NCI-H69 (cell line): ENCODE results near the gene PRDM7.

ENCODE experiments used
- DNase-seq: peaks from one replicate; lab custom pipeline; 2025; lab: John Stamatoyannopoulos, UW

PRDM7 gene

DNA sequence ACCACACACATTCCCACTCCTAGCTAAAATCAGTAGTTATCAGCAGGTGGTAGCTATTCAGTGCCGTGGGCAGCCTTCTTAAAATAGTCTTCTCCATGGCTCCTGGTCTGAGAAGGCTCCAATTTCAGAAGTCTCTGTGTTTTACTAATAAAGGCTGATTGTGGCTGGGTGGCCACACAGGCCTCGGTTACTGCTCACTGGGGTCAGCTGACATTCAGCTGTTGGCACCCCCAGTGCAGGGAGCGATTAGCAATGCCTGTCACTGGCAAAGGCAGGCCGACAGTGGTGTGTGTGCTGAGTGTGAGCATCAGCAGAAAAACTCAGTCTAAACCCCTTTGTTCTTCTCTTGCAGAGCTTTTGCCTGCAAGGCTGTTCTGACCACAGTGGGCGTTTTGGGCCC, 41.2 kb downstream of the PRDM7 start:
- DNase-seq: no peak

DNA sequence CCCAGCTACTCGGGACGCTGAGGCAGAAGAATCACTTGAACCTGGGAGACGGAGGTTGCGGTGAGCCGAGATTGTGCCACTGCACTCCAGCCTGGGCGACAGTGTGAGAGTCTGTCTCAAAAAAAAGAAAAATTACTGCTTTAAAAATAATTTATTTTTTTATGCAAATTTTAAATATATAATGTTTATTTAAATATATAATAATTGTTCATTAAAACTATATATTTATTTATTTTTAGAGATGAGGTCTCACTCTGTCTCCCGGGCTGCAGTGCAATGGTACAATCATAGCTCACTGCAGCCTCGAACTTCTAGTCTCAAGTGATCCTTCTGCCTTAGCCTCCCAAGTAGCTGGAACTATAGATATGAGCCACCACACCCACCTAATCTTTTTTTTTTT, 42.6 kb downstream of the PRDM7 start:
- no peak for DNase-seq

DNA sequence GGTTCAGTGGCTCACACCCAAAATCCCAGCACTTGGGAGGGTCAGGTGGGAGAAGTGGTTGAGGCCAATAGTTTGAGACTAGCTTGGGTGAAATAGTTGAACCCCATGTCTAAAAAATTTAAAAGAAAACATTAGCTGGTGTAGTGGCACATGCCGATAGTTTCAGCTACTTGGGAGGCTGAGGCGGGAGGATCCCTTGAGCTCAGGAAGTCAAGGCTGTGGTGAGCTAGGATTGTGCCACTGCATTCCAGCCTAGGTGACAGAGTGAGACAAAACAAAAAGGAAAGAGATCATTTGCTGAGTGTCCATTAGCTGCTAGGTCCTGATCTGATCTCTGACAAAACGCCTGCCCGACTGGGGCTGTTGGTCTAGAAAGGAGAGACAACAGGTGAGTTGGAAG, 43.7 kb downstream of the PRDM7 start:
- no peak for DNase-seq

DNA sequence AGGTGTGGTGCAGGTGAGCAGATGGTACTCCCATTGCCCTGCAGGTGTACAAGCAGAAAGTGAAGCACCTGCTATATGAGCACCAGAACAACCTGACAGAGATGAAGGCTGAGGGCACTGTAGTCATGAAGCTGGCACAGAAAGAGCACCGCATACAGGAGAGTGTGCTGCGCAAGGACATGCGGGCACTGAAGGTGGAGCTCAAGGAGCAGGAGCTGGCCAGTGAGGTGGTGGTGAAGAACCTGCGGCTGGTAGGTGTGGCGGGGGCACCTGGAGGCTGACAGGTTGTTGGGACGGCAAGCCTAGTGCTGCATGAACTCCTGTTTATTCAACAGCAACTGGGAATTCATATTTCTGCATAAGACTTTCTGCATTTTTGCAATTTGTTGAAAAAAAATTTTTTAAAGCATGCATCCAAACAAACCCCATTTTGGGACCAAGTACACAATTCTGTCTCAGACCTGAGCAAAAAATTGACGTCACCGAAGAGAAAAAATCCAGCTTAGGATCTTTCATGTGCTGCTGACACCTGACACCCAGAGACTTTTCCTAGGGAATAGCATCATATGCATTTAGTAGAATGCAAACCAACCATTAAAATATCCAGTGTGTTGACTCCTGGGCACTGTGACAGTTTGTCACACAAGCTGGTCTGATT, 44.3 kb downstream of the PRDM7 start:
- no peak for DNase-seq

DNA sequence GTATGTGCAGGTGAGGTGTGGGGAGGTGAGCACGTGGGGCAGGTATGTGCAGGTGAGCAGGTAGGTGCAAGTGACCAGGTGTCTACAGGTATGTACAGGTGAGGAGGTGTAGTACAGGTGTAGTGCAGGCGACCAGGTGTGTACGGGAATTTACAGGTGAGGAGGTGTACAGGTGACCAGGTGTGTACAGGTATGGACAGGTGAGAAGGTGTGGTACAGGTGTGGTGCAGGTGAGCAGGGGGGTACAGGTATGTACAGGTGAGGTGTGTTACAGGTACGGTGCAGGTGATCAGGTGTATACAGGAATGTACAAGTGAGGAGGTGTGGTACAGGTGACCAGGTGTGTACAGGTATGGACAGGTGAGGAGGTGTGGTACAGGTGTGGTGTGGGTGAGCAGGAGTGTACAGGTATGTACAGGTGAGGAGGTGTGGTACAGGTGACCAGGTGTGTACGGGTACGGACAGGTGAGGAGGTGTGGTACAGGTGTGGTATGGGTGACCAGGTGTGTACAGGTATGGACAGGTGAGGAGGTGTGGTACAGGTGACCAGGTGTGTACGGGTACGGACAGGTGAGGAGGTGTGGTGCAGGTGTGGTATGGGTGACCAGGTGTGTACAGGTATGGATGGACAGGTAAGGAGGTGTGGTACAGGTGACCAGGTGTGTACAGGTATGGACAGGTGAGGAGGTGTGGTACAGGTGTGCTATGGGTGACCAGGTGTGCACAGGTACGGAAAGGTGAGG, 45.0 kb downstream of the PRDM7 start:
- DNase-seq: no peak

DNA sequence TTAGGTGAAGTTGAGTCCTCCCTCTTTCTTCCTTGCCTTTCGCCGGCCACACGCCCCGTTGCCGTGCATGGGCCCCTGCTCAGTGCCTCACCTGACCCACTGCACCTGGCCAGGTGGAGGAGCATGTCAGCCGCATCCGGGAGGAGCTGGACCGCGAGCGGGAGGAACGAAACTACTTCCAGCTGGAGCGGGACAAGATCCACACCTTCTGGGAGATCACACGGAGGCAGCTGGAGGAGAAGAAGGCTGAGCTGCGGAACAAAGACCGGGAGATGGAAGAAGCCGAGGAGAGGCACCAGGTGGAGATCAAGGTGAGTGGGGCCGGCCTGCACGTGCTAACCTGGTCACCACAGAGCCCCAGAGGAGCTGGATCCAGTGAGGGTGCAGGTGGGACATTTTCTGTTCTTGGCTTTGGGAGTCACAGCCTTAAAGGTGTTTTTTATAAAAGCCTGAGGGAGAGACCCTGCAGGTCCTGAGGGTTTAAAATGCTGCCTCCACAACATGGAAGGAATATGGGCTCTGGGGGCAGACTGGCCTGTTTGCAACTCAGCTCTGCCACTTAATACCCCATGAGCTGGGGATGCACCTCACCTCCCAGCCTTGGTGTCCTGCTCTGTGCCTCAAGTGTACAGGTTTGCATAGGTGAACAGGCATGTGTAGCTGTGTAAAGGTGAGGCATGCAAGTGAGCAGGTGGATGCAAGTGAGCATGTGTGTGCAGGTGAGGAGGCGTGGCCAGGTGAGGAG, 45.8 kb downstream of the PRDM7 start:
- no peak for DNase-seq

DNA sequence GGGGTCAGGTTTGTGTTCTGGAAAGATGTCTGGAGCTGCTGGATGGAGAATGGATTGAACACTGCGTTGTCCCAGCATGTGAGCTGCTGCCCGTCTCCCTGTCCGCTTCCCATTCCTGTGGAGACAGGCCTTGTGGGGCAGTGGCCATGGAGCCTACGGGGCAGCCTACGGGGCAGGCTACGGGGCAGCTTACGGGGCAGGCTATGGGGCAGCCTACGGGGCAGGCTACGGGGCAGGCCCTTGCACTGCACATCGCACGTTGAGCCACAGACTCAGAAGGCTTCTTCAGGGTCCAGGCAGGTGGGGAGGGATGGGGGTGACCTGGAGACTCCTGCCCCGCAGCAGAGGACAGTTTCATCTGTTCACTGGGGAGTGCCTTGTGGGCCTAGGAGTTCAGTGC, 48.1 kb downstream of the PRDM7 start:
- no peak for DNase-seq

DNA sequence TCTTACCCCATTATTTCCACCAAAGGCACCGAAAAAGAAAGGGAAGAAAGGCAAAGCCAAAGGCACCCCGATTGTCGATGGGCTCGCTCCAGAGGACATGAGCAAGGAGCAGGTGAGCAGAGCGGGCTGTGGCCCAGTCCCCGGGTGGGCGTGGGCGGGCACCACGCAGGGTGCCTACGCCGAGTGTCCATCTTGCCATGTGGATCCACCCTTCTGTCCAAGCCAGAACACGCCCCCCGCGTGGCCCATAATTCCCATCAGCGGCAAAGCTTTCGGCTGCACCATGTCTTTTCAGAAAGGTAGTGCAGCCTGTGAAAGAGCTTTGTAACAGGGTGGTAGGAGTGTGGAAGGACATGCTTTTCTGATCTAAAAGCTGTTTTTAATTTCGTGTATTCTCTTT, 49.5 kb downstream of the PRDM7 start:
- no peak for DNase-seq

DNA sequence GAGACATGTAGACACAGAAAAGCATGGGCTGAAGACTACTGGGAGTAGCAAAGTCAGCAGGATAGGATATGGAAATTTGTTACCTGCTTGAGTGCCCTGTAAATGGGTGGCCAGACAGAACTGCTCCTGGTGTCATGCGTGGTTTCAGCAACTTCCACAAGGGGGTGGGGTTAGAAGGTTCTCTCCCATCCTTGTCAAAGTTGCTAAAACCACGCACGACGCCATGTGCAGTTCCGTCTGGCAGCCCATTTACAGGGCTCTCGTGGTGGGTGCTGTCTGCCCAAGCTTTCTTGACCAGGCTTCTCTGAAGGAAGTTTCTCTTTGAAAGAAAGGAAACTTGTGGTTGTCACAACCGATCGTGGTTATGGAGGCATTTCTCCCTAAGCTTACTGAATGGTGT, 51.0 kb downstream of the PRDM7 start:
- no peak for DNase-seq

DNA sequence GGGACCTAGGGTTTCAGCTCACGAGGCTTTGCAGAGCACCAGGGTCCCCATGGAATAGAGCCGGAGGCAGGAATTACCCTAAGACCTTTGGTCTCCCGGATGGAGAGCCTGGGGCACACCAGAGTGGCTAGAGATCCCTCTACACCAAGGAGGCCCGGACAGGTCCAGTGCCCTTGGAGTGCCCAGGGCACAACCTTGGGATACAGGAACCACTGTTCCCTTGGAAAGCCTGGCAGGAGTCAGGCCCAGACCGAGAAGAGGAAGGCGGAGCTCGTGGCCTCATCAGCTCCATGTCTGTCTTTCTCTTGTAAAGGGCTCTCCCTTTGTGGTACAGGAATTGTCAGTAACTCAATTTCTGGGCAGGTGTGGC, 54.1 kb downstream of the PRDM7 start:
- DNase-seq: no peak

DNA sequence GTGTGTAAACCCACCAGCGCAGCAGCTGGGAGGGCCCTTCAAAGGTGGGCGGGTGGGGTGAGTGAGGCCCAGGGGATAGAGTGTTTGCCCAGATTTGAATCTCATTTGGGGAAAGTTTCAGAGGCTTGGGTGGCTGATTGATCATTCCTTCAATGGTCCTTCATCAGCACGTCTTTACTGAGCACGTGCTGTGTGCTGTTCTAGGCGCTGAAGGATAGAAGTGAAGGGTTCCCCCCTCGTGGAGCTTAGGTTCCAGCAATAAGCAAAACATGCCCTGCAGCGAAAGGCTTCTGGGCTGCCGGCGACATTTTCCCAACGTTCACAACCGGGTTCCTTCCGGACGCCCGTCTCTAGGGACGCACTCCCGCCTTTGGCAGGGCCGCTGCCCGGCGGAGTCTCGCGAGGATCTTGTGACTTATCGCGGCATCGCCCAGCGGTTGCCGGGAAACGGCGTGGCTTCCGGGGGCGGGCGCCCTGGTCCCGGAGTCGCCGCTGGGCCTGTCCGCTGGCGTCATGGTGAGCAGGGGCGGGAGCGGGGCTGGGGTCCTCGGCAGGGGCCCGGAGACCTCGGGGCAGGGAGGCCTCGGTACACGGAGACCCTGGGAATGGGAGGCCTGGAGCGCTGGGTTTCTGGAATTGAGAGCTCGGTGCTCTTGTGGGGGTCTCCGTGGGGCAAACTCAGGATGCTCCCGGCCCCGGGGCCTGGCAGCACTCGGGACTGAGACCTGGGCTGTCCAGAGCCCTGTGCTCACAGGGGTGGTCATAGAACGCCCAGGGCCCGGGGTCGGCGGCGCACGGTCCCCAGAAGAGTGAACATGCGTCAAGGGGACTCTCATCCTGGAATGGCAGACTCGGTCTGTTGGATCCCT, 54.7 kb downstream of the PRDM7 start:
- peak; percentile 93 for DNase-seq

DNA sequence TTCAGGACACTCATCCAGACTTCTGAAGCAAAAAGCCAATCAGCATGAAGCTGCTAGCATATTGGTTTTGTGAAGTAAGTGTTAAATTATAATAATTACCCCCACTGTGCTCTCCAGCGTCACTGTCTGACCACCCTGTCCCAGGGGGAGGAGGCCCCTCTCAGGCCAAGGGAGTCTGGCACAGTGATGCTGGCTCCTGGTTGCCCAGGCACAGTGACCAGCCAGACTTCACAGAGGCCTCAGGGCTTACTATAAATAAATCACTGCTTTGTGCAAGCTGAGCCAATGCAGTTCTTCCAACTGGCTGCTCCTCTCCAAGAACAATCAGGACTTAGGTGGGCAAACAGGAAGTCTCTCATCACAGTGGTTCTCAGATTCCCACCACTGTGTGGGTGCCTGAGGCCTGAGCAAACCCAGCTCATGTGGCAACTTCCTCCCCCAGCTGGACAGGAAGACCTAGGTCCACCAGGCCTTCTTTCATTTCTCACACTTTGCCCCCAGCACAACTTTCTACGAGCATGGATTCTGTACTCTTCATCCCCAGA, 56.2 kb downstream of the PRDM7 start:
- peak; percentile 89 for DNase-seq

DNA sequence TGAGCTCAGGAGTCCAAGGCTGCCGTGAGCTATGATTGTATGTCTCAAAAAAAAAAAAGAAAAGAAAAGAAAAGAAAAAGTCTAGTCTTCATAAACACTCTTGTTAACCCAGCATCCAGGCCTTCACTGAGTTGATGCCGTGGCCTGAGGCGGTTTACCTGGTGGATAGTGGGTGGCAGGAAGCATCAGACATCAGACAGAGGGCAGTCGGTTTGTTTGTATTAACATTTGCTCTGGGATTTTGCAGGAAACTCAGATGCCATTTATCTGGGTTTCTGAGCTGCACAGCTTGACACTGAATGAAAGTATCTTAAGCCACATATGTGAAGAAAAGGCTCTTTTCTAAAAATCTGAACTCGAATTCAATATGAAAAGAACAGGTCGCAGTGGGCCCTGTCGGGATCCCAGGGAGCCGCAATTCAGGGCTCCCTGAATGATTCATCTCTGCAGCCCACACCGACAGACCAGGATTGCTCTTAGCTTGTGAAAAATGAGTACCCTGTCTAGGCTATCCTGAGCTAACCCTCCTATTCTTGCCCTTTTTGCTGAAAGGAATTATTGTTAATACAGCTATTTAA, 56.8 kb downstream of the PRDM7 start:
- peak; percentile 79 for DNase-seq

DNA sequence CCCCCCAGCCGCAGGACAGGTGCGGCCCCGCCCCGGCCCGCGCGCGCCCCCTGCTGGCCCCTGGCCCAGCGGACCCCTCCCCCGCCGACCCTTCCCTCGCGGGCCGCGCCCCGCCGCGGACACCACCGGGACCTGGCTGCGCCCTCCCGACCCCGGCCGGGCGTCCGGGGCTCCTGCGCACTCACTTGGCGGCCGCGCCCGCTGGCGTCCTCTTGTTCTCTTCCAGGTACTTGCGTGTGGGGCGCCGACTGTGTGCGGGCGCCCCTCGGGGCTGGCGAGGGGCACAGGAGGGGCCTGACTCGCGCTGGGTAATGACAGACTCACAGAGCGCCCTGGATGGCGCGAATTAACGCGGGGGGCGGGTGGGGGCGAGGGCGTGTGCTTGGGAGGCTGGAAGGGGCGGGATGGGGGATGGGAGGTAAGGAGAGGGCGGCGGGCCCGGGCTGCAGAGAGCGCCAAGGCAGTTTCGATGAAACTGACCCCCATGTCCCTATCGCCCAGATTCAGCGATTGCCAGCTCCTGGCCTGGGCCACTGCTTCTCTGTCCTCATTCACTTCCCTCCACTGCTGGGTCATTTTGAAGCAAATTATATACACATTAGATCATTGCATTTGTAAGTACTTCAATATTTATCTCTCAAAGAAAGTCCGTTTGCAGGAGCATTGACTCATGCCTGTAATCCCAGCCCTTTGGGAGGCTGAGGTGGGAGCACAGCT, 57.4 kb downstream of the PRDM7 start:
- peak; percentile 87 for DNase-seq

DNA sequence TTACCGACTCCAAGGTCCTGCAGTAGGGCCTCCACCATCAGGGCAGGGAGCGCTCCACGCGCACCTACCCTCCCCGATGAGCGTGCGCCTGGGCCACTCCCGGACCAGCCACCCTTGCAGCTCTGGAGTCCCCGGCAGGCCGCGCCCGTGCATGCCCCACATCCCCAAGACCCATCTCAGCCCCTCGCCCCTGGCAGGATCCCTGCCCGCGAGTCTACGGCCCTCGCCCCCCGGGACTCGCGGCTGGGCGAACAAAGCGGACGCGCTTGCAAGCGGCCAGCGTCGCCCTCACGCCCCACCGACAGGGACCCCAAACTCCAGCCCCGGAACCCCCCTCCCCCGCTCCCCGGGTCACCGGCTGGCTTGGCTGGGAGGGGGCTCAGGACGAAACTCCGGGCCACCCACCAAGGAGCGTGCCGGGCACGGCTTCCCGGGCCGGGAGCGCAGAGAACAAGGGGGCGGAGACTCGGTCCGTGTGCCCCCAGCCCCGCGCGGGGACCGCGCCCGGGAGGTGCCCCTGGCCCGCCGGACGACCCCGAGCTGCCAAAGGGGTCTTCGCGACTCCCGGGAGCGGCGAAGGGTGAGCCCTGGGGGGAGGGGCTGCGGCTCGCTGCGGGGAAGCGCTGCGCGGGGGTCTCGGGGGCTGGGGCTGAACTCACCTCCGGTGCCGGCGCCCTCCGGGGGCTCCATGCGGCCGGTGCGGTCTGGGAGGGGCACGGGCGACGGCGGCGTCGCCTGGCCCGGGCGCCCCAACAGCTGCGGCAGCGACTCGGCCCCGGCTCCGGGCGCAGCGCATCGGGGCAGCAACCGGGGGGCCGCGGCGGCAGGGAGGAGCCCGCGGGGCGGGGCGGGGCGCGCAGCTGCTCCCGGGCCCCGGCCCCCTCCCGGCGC, 58.2 kb downstream of the PRDM7 start, which contains the start of gene DBNDD1:
TSS of gene DBNDD1 (minus strand) at position 805 of the 891 bp plus-strand sequence. CDS start at position 690, 115 bp downstream.
- peak; percentile 46 for DNase-seq

DNA sequence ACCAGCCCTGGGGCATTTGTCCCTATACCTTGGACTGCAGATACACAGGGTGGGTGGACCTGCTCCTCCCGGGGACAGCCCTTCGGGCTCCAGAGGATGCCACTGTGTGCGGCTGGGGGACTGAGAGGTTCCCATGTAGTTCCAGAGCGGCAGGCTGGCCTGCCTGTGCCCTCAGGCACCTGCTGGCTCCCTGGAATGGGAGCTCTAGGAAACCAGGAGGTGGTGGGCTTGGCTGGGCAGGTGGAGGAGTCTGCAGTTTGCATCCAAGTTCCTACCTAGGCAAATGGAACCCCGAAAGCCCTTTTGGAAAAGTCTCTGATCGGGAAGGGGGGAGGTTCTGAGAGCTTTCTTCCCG, 58.9 kb downstream of the PRDM7 start:
- peak; percentile 46 for DNase-seq

DNA sequence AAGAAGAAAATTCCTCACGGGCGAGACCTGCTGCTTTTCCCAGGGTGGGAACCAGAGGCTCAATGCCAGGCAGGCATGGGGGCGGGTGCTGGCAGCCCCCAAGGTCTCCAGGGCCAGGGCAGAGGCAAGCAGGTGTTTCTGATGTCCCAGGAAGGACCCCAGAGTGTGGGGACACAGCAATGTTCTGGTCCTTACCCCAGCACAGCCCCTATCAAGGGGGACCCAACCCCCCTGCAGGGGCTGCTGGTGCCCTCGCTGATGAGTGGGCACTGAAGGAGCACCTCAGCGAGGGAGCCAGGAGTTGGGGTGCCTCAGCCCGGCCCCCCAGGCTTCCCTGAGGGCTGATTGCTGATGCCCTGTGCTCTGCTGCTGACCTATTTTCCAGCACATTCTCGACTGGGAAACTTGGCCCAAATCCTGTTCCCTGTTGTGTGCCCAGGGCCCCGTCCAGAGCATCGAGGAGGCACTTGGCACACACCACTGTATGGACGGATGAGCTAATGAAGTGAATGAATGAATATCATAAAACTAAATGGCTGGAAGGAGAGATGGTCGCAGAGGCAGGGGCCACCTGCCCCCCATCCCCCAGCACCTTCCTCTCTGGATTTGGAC, 60.7 kb downstream of the PRDM7 start:
- DNase-seq: no peak

DNA sequence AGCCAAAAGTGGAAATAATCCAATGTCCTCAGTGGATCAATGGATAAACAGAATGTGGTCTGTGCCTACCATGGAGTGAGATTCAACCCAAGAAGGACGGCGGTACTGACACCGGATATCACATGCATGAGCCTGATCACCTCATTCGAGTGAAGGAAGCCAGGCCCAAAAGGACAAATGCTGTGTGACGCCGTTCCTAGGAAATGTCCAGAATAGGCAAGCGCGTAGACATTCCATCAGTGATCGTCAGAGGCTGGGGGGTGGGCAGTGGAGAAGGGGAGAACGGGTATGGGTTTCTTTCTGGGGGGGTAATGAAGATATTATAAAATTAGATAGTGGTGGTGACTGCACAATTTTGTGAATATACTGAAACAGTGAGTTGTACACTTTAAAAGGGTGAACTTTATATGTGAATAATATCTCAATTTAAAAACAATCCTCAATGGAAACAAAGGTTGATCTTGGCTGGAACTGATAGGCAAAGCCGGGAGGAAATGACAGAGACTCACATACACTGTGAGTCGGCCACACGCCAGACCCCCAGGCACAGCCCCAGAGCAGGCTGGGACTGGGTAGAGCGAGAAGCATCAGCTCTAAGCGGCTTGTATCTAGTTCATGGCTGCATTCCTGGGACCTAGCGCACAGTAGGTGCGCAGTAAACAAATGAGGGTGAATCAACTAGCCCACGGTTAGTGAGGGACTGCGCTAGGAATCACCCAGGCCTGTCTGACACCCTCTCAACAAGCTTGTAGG, 61.4 kb downstream of the PRDM7 start:
- no peak for DNase-seq
